ENCODE measurements around the gene ZNF546. TPM values are rescaled to one million over a fixed set of nuclear protein-coding genes. Genes with fewer than 3 reads are reported as not detected.

The ZNF546 gene
- total RNA-seq, 4 donors from 2014 or later, result 4.2 to 13.3 (median 9.0) TPM

DNA sequence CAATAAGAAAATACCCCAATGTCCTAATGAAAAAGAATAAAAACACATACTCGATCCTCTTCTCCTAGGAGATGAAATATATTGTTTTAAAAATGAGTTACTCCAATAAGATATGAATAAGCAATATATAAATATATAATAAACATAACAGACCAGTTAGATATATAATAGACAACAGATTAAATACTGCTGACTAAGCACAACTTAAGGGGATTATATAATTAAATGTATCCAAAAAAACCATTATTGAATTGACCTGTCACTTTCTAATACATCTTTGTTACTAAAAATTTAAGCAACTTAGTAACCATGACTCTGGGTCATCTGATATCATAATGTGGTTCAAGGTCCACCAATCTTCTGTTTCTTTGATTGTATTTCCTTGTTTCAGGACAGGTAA, 73.2 kb downstream of the ZNF546 start:
- H3K9me3 ChIP-seq, result peaks cover 0 to 52% (median 5%) of the 10 kb centered on the region in 4 donors
- 91 to 97% methylated on average over 1 of the region's 1 CpG for WGBS, 2 donors
- no peak for TF ChIP-seq EP300 (IDR thresholded peaks at IDR 0.05)
- no peak for TF ChIP-seq POLR2A (IDR thresholded peaks at IDR 0.05)
- TF ChIP-seq, protein P1, sequence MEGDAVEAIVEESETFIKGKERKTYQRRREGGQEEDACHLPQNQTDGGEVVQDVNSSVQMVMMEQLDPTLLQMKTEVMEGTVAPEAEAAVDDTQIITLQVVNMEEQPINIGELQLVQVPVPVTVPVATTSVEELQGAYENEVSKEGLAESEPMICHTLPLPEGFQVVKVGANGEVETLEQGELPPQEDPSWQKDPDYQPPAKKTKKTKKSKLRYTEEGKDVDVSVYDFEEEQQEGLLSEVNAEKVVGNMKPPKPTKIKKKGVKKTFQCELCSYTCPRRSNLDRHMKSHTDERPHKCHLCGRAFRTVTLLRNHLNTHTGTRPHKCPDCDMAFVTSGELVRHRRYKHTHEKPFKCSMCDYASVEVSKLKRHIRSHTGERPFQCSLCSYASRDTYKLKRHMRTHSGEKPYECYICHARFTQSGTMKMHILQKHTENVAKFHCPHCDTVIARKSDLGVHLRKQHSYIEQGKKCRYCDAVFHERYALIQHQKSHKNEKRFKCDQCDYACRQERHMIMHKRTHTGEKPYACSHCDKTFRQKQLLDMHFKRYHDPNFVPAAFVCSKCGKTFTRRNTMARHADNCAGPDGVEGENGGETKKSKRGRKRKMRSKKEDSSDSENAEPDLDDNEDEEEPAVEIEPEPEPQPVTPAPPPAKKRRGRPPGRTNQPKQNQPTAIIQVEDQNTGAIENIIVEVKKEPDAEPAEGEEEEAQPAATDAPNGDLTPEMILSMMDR (IDR thresholded peaks at IDR 0.05), result no peak

More for the DNA sequence above, 73.2 kb downstream of the ZNF546 start:
- no peaks in the 10 kb centered on the region for H3K4me1 ChIP-seq
- H3K4me3 ChIP-seq, result no peak overlapping the region
- H3K27me3 ChIP-seq, result no peaks in the 10 kb centered on the region
- no peak for DNase-seq (ENCODE audit: low spot score in 2 of 2)
- no peak overlapping the region for H3K27ac ChIP-seq
- H3K36me3 ChIP-seq, result peaks cover 5 to 48% (median 8%) of the 10 kb centered on the region in 3 donors

Other genes with a start within 250 kb of the ZNF546 start
- gene LEUTX, start 218.2 kb upstream of the ZNF546 start, total RNA-seq, result not detected
- gene DYRK1B, start 162.9 kb upstream of the ZNF546 start, total RNA-seq, result 10 to 100 TPM; 12.6 to 15.9 (median 13.1) TPM
- 100 to 1,000 TPM; 170 to 204 (median 177) TPM for gene FBL, start 150.7 kb upstream of the ZNF546 start, total RNA-seq
- gene FCGBP, start 62.4 kb upstream of the ZNF546 start, total RNA-seq, result 100 to 1,000 TPM in 1 of 4 donors, 10 to 100 TPM in 3; 17.4 to 122 (median 72.1) TPM
- 10 to 100 TPM; 49.4 to 91.8 (median 69.5) TPM for gene PSMC4, start 25.9 kb upstream of the ZNF546 start, total RNA-seq
- 10 to 100 TPM; 14.6 to 33.9 (median 17.0) TPM for gene ZNF780B, start 59.2 kb downstream of the ZNF546 start, total RNA-seq
- gene ZNF780A, start 93.9 kb downstream of the ZNF546 start, total RNA-seq, result 10 to 100 TPM in 3 of 4 donors, 1 to 10 TPM in 1; 9.6 to 15.7 (median 13.0) TPM
- gene MAP3K10, start 194.4 kb downstream of the ZNF546 start, total RNA-seq, result 10 to 100 TPM; 12.7 to 24.6 (median 13.9) TPM
- under 1 TPM in 1 of 4 donors, not detected in 3; 0.84 TPM for gene TTC9B, start 221.3 kb downstream of the ZNF546 start, total RNA-seq
- 1 to 10 TPM in 1 of 4 donors, not detected in 3; 2.7 TPM for gene CCNP, start 229.6 kb downstream of the ZNF546 start, total RNA-seq

All from tibial nerve (tissue), 4 donors.